AG09319 (cell line): ENCODE results near the gene RIT1.

Experiments
- DNase-seq: peaks from one replicate; pipeline ENCODE4 v3.0.0-alpha.2; 2010; ENCODE audit warnings: low read depth; ENCODE audit errors: extremely low read depth
- TF ChIP-seq, protein P1 (sequence below): IDR thresholded peaks from 2 replicates; pipeline ENCODE4 v1.5.1; 2011; ENCODE audit warnings: low read depth, mild to moderate bottlenecking, inconsistent platforms, low read length, moderate library complexity

RIT1 gene

DNA sequence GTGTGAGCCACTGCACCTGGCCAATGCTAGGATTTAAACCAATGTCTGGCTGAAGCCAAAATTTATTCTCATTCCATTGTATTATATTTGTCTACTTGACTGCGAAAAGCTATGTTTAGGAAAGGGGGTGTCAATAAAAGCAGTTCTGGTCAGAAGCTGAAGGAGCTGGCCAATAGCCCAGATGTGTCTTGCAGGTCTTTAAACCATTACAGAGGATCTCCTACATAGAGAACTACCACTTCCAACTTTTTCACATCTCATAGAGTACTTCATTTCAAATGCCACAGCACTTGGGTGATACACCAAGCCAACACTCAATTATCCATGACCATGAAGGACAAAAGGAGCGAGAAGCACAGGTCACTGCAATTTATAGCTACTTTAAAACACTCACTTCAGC lies 49.3 kb downstream of the RIT1 start:
- TF ChIP-seq, protein P1, sequence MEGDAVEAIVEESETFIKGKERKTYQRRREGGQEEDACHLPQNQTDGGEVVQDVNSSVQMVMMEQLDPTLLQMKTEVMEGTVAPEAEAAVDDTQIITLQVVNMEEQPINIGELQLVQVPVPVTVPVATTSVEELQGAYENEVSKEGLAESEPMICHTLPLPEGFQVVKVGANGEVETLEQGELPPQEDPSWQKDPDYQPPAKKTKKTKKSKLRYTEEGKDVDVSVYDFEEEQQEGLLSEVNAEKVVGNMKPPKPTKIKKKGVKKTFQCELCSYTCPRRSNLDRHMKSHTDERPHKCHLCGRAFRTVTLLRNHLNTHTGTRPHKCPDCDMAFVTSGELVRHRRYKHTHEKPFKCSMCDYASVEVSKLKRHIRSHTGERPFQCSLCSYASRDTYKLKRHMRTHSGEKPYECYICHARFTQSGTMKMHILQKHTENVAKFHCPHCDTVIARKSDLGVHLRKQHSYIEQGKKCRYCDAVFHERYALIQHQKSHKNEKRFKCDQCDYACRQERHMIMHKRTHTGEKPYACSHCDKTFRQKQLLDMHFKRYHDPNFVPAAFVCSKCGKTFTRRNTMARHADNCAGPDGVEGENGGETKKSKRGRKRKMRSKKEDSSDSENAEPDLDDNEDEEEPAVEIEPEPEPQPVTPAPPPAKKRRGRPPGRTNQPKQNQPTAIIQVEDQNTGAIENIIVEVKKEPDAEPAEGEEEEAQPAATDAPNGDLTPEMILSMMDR = no peak
- DNase-seq = no peak

DNA sequence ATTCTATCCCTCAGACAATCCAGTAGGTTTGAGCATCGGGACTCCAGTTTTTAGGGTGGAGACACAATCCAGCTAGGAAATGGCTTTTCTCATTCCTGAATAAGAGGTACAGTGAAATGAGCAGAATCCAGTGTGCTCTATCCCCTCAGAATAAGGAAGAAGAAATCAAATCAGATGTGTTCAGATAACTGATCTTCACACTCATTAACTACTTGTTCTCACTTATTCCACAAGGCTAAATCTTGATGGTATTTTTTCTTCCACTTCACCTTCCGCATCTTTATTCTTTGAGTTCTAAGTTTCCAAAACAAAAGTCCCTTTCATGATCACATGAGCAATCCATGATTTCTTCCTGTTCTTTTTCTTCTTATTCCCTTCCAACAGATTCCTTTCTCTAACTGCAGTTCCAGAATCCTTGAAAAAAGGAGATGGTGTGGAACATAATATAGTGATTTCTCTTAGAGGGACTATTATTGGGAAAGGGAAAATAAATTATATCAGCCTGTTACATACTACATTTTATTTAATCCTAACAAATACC lies 50.1 kb downstream of the RIT1 start:
- TF ChIP-seq, protein P1 = no peak
- DNase-seq = no peak

- peak; percentile 43 for DNase-seq
- TF ChIP-seq, protein P1 = no peak
Measured at GRCh38 chr1:155859881-155860871, 51.0 kb downstream of the RIT1 start.

GRCh38 chr1:155859234-155859829 lies 51.8 kb downstream of the RIT1 start, which contains the start of gene SYT11:
TSS of gene SYT11 (plus strand) at chr1:155859567. CDS start at chr1:155859762, 195 bp downstream.
- peak; percentile 84 for DNase-seq
- TF ChIP-seq, protein P1 = no peak; the same call in none of the 2 replicates

DNA sequence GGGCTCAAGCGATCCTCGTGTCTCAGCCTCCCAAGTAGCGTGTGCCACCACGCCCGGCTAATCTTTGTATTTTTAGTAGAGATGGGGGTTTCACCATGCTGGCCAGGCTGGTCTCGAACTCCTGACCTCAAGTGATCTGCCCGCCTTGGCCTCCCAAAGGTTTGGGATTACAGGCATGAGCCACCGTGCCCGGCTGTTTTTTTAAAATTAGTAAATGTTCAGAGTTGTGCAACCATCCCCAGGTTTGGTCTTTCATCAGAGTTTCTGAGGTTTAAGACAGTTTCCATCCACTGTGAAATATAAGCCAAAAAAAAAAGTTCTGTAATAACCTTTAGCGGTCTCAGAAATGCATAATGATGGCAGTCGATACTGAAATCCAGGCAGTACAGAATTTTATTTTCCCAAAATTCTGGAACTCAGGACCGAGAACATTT lies 52.3 kb downstream of the RIT1 start:
- DNase-seq = no peak
- TF ChIP-seq, protein P1 = no peak

DNA sequence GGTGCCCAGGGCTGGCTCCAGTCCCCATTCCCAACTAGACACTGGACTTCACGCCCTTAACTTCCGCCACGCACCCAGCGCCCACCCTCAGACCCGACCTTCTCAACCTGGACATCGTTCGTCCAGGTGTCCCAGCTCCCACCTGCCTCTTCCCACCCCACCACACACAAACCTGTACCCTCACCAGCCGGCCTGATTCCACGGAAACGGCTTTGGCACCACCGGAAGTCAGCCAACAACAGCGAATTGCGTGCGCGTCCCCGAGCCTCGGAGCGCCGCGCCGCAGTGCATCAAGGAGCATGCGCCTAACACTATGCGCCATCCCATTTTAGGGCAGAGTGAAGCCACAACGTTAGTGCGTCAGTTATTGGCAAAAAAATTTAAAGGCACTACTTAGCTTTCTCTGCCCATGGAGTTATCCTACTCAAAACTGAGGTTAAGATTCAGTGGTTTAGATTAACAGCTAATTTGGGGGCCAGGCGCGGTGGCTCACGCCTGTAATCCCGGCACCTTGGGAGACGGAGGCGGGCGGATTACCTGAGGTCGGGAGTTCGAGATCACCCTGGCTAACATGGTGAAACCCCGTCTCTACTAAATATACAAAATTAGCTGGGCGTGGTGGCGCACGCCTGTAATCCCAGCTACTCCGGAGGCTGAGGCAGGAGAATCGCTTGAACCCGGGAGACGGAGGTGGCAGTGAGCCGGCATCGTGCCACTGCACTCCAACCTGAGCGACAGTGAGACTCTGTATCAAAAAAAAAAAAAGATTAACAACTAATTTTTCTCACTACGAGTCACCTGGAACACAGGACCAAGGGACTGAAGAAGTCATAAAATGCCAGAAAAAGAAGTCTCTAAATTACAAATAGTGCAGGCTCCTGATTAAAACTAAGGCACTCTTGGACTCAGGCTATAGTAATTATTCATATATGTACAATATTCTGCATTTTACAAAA lies 53.9 kb downstream of the RIT1 start, which contains the start of gene GON4L:
GON4L (minus strand) TSS at position 240 of the 956 bp plus-strand sequence. CDS start 3,434 bp downstream, outside the sequence.
- peak; percentile 76 for DNase-seq
- TF ChIP-seq, protein P1 = no peak
